OCI-LY1 (cell line): ENCODE measurements around the gene PKNOX2.

Experiments
- H2AFZ ChIP-seq: fragments of 200-600 bp; sonication (generic), shearing (Covaris generic); 2 replicates; pipeline ENCODE4 v1.6.0; 2014; ENCODE audit warnings: antibody characterized with exemption, mild to moderate bottlenecking, low read length
- H3F3A ChIP-seq: fragments of 200-600 bp; sonication (generic), shearing (Covaris generic); 2 replicates; pipeline ENCODE4 v1.6.0; 2014; ENCODE audit warnings: mild to moderate bottlenecking, antibody characterized with exemption, low read length, moderate library complexity; ENCODE audit not compliant: insufficient read depth
- H3K27ac ChIP-seq: fragments of 200-600 bp; sonication (generic); 2 replicates; pipeline ENCODE4 v1.5.1; 2014; ENCODE audit warnings: low read length, mixed run types, mild to moderate bottlenecking, low read depth; ENCODE audit not compliant: poor library complexity, severe bottlenecking
- H3K27me3 ChIP-seq: fragments of 200-600 bp; sonication (generic); 2 replicates; pipeline ENCODE4 v1.6.0; 2014; ENCODE audit warnings: antibody characterized with exemption, mild to moderate bottlenecking, low read length, moderate library complexity; ENCODE audit not compliant: insufficient read depth
- H3K36me3 ChIP-seq: fragments of 200-600 bp; sonication (generic); 2 replicates; pipeline ENCODE4 v1.6.1; 2014; ENCODE audit warnings: mild to moderate bottlenecking, antibody characterized with exemption, low read length, moderate library complexity, mixed read lengths; ENCODE audit not compliant: insufficient read depth
- H3K4me1 ChIP-seq: fragments of 200-600 bp; sonication (generic); 2 replicates; pipeline ENCODE4 v1.5.1; 2014; ENCODE audit warnings: mild to moderate bottlenecking, low read length, moderate library complexity; ENCODE audit not compliant: insufficient read depth, severe bottlenecking
- H3K4me2 ChIP-seq: fragments of 200-600 bp; sonication (generic), shearing (Covaris generic); 2 replicates; pipeline ENCODE4 v1.6.1; 2014; ENCODE audit warnings: low read length
- H3K4me3 ChIP-seq: fragments of 200-600 bp; sonication (generic); 2 replicates; pipeline ENCODE4 v1.5.1; 2014; ENCODE audit warnings: low read length, low read depth, mild to moderate bottlenecking, mixed read lengths; ENCODE audit not compliant: poor library complexity, severe bottlenecking
- H3K79me2 ChIP-seq: fragments of 200-600 bp; shearing (Covaris generic); 2 replicates; pipeline ENCODE4 v1.6.1; 2016; ENCODE audit warnings: mixed run types, low read length, mixed read lengths; ENCODE audit not compliant: insufficient read depth
- H3K9ac ChIP-seq: fragments of 200-600 bp; sonication (generic), shearing (Covaris generic); 2 replicates; pipeline ENCODE4 v1.6.1; 2014; ENCODE audit warnings: mild to moderate bottlenecking, low read length, mixed read lengths
- H3K9me2 ChIP-seq: fragments of 200-600 bp; sonication (generic), shearing (Covaris generic); 2 replicates; pipeline ENCODE4 v1.6.1; 2014; ENCODE audit warnings: low read depth, mild to moderate bottlenecking, low read length, mixed read lengths
- H3K9me3 ChIP-seq: fragments of 200-600 bp; shearing (Covaris generic); 2 replicates; pipeline ENCODE4 v1.6.1; 2014; ENCODE audit warnings: low read length, mixed read lengths
- H4K20me1 ChIP-seq: fragments of 200-600 bp; sonication (generic), shearing (Covaris generic); 2 replicates; pipeline ENCODE4 v1.6.0; 2016; ENCODE audit warnings: mild to moderate bottlenecking, low read length; ENCODE audit not compliant: insufficient read depth
- EZH2 ChIP-seq: fragments of 200-600 bp; sonication (generic), shearing (Covaris generic); IDR thresholded peaks from 2 replicates; pipeline ENCODE4 v1.8.0; 2017; ENCODE audit warnings: borderline replicate concordance, mixed run types, mild to moderate bottlenecking, antibody characterized with exemption, low read length, moderate library complexity, mixed read lengths
- TF ChIP-seq, protein P1 (sequence below): fragments of 200-600 bp; sonication (generic), shearing (Covaris generic); IDR thresholded peaks from 2 replicates; pipeline ENCODE4 v1.5.1; 2017; ENCODE audit warnings: mild to moderate bottlenecking, antibody characterized with exemption, low read length, moderate library complexity, mixed read lengths

Gene PKNOX2

DNA sequence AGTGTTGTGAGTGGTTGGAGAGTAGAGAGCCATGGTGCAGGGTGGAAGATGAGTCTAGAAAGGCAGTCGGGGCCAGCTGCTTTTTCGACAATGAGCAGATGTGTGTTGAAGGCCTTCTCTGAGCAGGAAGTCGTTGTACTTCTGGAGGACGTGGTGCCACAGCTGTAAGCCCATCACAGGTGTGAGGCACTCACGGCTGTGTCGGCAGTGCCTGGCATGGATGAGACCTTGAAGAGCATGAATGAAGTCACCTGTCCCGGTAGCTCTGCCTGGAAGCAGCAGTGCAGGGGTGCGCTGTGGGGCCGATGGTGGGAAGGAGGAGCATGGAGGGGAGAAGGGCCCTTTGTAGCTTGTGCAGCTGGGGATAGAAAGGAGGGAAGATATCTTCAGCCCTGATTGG lies 165.2 kb downstream of the PKNOX2 start:
- no peaks in the 10 kb centered on the region for H3K9me3 ChIP-seq
- H3K4me3 ChIP-seq, result no peak overlapping the region
- H3K27ac ChIP-seq, result no peak overlapping the region
- no peak overlapping the region for H2AFZ ChIP-seq
- no peaks in the 10 kb centered on the region for H3K79me2 ChIP-seq
- H4K20me1 ChIP-seq, result no peaks in the 10 kb centered on the region
- H3K4me2 ChIP-seq, result no peak overlapping the region
- H3K36me3 ChIP-seq, result no peaks in the 10 kb centered on the region
- no peaks in the 10 kb centered on the region for H3K27me3 ChIP-seq
- H3K9ac ChIP-seq, result no peak overlapping the region
- no peaks in the 10 kb centered on the region for H3F3A ChIP-seq
- no peaks in the 10 kb centered on the region for H3K4me1 ChIP-seq
- no peaks in the 10 kb centered on the region for H3K9me2 ChIP-seq
- TF ChIP-seq, protein P1, sequence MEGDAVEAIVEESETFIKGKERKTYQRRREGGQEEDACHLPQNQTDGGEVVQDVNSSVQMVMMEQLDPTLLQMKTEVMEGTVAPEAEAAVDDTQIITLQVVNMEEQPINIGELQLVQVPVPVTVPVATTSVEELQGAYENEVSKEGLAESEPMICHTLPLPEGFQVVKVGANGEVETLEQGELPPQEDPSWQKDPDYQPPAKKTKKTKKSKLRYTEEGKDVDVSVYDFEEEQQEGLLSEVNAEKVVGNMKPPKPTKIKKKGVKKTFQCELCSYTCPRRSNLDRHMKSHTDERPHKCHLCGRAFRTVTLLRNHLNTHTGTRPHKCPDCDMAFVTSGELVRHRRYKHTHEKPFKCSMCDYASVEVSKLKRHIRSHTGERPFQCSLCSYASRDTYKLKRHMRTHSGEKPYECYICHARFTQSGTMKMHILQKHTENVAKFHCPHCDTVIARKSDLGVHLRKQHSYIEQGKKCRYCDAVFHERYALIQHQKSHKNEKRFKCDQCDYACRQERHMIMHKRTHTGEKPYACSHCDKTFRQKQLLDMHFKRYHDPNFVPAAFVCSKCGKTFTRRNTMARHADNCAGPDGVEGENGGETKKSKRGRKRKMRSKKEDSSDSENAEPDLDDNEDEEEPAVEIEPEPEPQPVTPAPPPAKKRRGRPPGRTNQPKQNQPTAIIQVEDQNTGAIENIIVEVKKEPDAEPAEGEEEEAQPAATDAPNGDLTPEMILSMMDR, result no peak
- TF ChIP-seq EZH2, result no peak

DNA sequence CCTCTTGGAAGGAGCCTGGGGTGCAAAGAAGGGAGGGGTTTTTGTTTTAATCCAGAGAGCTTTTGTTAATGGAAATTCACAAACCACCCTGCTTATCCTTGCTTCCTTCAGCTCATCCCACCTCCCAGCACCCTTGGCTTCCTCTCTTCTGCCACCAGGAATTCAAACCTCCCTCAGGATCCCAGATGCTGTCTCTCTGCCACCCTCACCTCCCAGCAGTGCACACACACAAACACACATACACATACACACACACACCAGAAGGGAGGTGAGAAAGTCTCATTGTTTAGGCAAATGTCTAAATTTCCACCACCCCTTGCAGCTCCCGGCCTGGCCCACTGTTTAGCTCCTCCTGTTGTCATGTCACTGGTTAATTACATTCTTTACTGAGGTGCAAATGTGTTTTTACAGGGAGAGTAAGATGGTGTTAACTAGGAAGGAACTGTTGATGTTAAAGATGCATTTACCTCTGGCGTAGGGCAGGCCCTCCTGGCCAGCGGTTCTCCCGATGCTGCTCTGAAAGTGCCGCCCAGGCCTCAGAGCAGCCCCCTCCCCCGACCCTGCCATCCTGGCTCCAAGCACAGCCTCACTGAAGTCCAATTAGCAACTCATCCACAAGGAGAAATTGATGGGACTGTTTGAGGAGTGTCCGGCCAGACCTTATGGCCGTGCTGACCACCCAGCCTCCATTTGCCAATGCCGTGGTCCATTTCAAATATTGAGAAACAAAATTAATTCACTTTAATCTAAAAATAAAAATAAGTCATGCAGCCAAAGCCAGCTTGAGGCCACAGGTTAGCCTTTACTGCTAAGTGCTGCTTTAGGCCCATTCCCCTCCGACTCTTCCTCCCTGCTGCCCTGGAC lies 166.1 kb downstream of the PKNOX2 start:
- no peak for TF ChIP-seq EZH2
- TF ChIP-seq, protein P1, result no peak
- no peaks in the 10 kb centered on the region for H4K20me1 ChIP-seq
- no peaks in the 10 kb centered on the region for H3K9me2 ChIP-seq
- no peaks in the 10 kb centered on the region for H3K4me1 ChIP-seq
- no peak overlapping the region for H2AFZ ChIP-seq
- no peaks in the 10 kb centered on the region for H3K27me3 ChIP-seq
- no peaks in the 10 kb centered on the region for H3K9me3 ChIP-seq
- H3K4me2 ChIP-seq, result no peak overlapping the region
- no peaks in the 10 kb centered on the region for H3K36me3 ChIP-seq
- no peaks in the 10 kb centered on the region for H3K79me2 ChIP-seq
- H3K9ac ChIP-seq, result no peak overlapping the region
- no peak overlapping the region for H3K27ac ChIP-seq
- no peak overlapping the region for H3K4me3 ChIP-seq
- H3F3A ChIP-seq, result no peaks in the 10 kb centered on the region

DNA sequence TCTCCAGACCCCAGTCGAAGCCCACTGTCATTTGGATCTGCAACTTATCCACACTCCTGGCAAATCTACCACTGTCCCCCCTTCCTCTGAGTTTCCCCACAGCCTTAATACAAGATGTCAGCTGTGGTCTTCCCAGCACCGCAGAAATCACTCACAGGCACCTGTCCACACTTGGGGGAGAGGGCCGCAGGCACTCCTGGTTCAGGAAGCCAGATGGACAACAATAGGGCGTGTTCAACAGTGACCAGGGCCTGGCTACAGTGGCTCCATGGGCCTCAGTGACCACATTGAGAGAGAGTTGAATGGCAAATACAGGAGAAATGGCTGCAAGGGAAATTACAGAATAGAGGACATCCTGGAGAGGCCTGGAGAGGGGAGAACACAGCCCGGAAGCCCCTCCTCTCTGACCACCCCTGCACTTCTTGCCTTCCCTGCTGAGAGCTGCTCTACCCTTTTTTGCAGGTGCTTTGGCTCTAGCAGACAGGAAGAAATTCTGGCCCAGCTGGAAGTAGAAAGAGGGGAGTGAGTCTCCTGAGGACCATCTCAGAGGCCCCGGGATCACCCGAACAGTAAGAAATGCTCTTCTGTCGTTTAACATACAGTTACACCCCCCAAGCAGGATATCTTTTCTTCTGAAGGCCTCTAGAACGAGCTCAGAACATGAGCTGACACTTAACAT lies 166.9 kb downstream of the PKNOX2 start:
- Histone ChIP-seq H3K9me3 (no peaks in the 10 kb centered on the region), H3K4me2 (no peak overlapping the region), H3K9ac (no peak overlapping the region), H4K20me1 (no peaks in the 10 kb centered on the region), H3K9me2 (no peaks in the 10 kb centered on the region), H3K27ac (no peak overlapping the region), H3K4me3 (no peak overlapping the region), H2AFZ (no peak overlapping the region), H3K27me3 (no peaks in the 10 kb centered on the region), H3K4me1 (no peaks in the 10 kb centered on the region), H3K79me2 (no peaks in the 10 kb centered on the region), H3F3A (no peaks in the 10 kb centered on the region), H3K36me3 (no peaks in the 10 kb centered on the region)
- TF ChIP-seq, protein P1, result no peak
- no peak for TF ChIP-seq EZH2
